Body of pancreas (tissue), 4 donors: ENCODE results near the gene COBL. TPM values are rescaled to one million over a fixed set of nuclear protein-coding genes. Genes with fewer than 3 reads are reported as not detected.
A peak's percentile ranks its signal among the peaks of the same experiment; 100 is the strongest.

ENCODE experiments used
- ATAC-seq: fragments of 150-250 bp; one replicate; pipeline ENCODE4 v1.9.1; 2016
- DNase-seq, 4 donors: peaks; one replicate each; pipeline ENCODE4 v3.0.0-alpha.2; 2019
- H3K27ac ChIP-seq, 4 donors: fragments of 200-600 bp; sonication (generic); 1 replicate in 3 of 4; 2 replicates in 1 of 4; pipeline versions ENCODE4 v1.5.1 to v1.6.1; 2016 to 2019; ENCODE audit warnings: mild to moderate bottlenecking in 1 of 4, mixed read lengths in 1 of 4, moderate library complexity in 1 of 4
- H3K27me3 ChIP-seq, 2 donors: fragments of 200-600 bp; sonication (generic); one replicate each; pipeline ENCODE4 v1.6.0; 2016; ENCODE audit warnings: mild to moderate bottlenecking in 1 of 2
- H3K36me3 ChIP-seq, 2 donors: fragments of 200-600 bp; sonication (generic); replicated peaks in 1 of 2; 2 replicates each; pipeline ENCODE4 v1.5.1; 2016; ENCODE audit warnings: low read depth in 2 of 2; ENCODE audit not compliant: insufficient read depth in 1 of 2
- H3K4me1 ChIP-seq: fragments of 200-600 bp; sonication (generic); one replicate; pipeline ENCODE4 v1.6.0; 2016
- H3K4me3 ChIP-seq, 2 donors: fragments of 200-600 bp; sonication (generic); 1 replicate in 1 of 2; 2 replicates in 1 of 2; pipeline ENCODE4 v1.5.1; 2016 to 2019
- H3K9me3 ChIP-seq, 3 donors: fragments of 200-600 bp; sonication (generic); 1 replicate in 2 of 3; 2 replicates in 1 of 3; pipeline ENCODE4 v1.5.1; 2016
- POLR2A ChIP-seq, 3 donors: fragments of 450-650 bp; IDR thresholded peaks; one replicate each; pipeline ENCODE4 v1.6.1; 2016; ENCODE audit warnings: antibody characterized with exemption in 3 of 3, mild to moderate bottlenecking in 2 of 3
- WGBS, 2 donors: methylation state at CpG; one replicate each; pipeline ENCODE4 v1.1.5; 2017; 5-methylcytosine and 5-hydroxymethylcytosine counted together
- intact Hi-C: fragments of 100-400 bp; cut with DNase I; formaldehyde crosslinking; loops from one replicate; pipeline ENCODE4 v1.15.1; 2023
- total RNA-seq, 2 donors: library from RNA; depleted of rRNA; stranded (reverse); fragments of >200 nt; gene quantifications; one replicate each; pipeline ENCODE4 v1.1.0, GENCODE V29; 2016
- TF ChIP-seq, protein P1 (sequence below), 7 experiments: fragments of 450-650 bp in 4 of 7; fragments of 200-600 bp in 3 of 7; sonication (generic) in 3 of 7; IDR thresholded peaks; one replicate each; pipeline ENCODE4 v1.5.1; 2016 to 2019; ENCODE audit warnings: antibody characterized with exemption in 7 of 7

The COBL gene
- total RNA-seq: 10 to 100 TPM; 22.3 to 25.4 TPM

GRCh38 chr7:51316666-51317581 is at the start of gene COBL:
COBL (minus strand) TSS chr7:51316809; CDS start chr7:51316633, 176 bp downstream.
- Histone ChIP-seq H3K36me3 (no peaks in the 10 kb centered on the region), H3K9me3 (no peaks in the 10 kb centered on the region), H3K27me3 (no peaks in the 10 kb centered on the region), H3K4me3 (peak within 1 kb of the TSS; percentile 67 to 68), H3K27ac (peak within 1 kb of the TSS; percentile 76 to 96 (median 93)), H3K4me1 (peaks cover 46% of the 10 kb centered on the region)
- ATAC-seq (peak; percentile 70), DNase-seq (peak; percentile 56 to 71 (median 61))
- intact Hi-C loops: loop anchor here (10.0 kb wide), 1 partner anchor 48 kb away; no protein-coding TSS in a partner anchor
- TF ChIP-seq POLR2A (IDR thresholded peaks at IDR 0.05): peak in 2 of 3 donors; percentile 62 to 64
- TF ChIP-seq, protein P1, sequence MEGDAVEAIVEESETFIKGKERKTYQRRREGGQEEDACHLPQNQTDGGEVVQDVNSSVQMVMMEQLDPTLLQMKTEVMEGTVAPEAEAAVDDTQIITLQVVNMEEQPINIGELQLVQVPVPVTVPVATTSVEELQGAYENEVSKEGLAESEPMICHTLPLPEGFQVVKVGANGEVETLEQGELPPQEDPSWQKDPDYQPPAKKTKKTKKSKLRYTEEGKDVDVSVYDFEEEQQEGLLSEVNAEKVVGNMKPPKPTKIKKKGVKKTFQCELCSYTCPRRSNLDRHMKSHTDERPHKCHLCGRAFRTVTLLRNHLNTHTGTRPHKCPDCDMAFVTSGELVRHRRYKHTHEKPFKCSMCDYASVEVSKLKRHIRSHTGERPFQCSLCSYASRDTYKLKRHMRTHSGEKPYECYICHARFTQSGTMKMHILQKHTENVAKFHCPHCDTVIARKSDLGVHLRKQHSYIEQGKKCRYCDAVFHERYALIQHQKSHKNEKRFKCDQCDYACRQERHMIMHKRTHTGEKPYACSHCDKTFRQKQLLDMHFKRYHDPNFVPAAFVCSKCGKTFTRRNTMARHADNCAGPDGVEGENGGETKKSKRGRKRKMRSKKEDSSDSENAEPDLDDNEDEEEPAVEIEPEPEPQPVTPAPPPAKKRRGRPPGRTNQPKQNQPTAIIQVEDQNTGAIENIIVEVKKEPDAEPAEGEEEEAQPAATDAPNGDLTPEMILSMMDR (IDR thresholded peaks at IDR 0.05): peak in 1 of 7 experiments; percentile 3
- 3 to 10% methylated on average over 19 to 31 of the region's 94 CpGs for WGBS, 2 donors

- Histone ChIP-seq H3K27ac (no peak overlapping the region), H3K4me1 (peaks cover 6% of the 10 kb centered on the region), H3K36me3 (no peaks in the 10 kb centered on the region), H3K4me3 (no peak overlapping the region), H3K27me3 (no peaks in the 10 kb centered on the region), H3K9me3 (no peaks in the 10 kb centered on the region)
- TF ChIP-seq POLR2A (IDR thresholded peaks at IDR 0.05): no peak
- TF ChIP-seq, protein P1 (IDR thresholded peaks at IDR 0.05): no peak
- intact Hi-C loops: loop anchor here (5.0 to 10.0 kb wide), 3 partner anchors 51 to 204 kb away; partner anchors contain the start of gene COBL
- 79 to 86% methylated on average over 3 to 7 of the region's 7 CpGs for WGBS, 2 donors
- DNase-seq: no peak
- no peak for ATAC-seq
These were observed 49.6 kb upstream of the COBL start for GRCh38 chr7:51366172-51366728.

DNA sequence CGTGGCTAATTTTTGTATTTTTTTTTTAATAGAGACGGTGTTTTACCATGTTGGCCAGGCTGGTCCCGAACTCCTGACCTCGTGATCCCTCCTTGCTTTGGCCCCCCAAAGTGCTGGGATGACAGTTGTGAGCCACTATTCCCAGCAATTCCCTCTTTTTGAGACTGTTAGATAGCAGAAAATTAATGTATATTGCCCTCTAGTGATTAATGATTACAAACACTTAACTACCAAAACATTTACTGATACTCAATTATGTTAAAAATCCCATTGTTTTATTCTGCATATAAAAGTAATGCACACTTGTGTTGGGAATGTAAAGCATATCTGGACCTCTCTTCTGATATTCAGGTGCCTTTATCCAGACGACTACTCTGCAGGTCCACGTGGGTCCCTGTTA is 41.2 kb upstream of the COBL start:
- Histone ChIP-seq H3K4me1 (peaks cover 28% of the 10 kb centered on the region), H3K9me3 (no peaks in the 10 kb centered on the region), H3K36me3 (no peaks in the 10 kb centered on the region), H3K27ac (peak overlapping the region in 2 of 4 donors; percentile 68 to 72), H3K4me3 (no peak overlapping the region), H3K27me3 (no peaks in the 10 kb centered on the region)
- TF ChIP-seq, protein P1 (IDR thresholded peaks at IDR 0.05): peak in 1 of 7 experiments; percentile 12
- TF ChIP-seq POLR2A (IDR thresholded peaks at IDR 0.05): no peak
- intact Hi-C loops: no loop called here
- no peak for DNase-seq
- ATAC-seq: no peak
- 60 to 68% methylated on average over 6 of the region's 6 CpGs for WGBS, 2 donors

DNA sequence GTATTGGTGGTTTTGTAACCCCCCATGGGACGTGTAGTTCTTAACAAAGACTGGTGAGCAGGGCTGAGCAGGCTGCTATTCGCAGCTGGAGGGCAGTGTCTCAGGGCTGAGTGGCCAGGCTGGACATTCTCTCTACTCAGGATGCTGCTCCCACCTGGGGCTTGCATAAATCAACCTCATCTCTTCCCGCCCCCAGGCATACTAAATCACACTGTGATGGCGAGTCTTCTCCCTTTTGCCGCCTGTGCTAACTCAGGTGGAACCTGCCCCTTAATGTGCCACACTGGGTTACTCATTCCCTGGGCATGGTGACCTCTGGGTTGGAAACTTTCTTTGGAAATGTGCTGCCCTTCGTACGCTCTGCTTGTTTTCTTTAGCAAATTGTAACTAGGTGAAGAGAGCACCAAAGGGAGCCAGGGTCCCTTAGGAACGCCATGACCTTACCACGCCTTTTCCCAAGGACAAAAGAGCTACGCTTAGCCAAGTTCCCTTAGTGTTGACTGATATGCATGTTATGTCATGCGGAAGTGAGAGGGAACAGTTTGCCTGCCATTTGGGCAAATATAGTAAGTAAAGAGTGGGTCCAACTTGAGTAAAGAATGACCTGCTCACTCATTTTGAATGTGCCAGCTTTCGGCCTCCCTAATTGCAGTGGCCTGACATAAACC is 40.4 kb upstream of the COBL start:
- TF ChIP-seq POLR2A (IDR thresholded peaks at IDR 0.05): no peak
- TF ChIP-seq, protein P1 (IDR thresholded peaks at IDR 0.05): no peak
- WGBS, 2 donors: 41 to 48% methylated on average over 12 of the region's 12 CpGs
- no peak overlapping the region for H3K4me3 ChIP-seq
- H3K4me1 ChIP-seq: peaks cover 28% of the 10 kb centered on the region
- peak; percentile 54 to 73 (median 58) for DNase-seq
- H3K36me3 ChIP-seq: no peaks in the 10 kb centered on the region
- intact Hi-C loops: no loop called here
- no peaks in the 10 kb centered on the region for H3K9me3 ChIP-seq
- peak overlapping the region; percentile 52 to 72 (median 66) for H3K27ac ChIP-seq
- H3K27me3 ChIP-seq: no peaks in the 10 kb centered on the region
- ATAC-seq: peak; percentile 90
